ENCODE results near the gene LGALS7.
A peak's percentile ranks its signal among the peaks of the same experiment; 100 is the strongest.

Gene LGALS7

DNA sequence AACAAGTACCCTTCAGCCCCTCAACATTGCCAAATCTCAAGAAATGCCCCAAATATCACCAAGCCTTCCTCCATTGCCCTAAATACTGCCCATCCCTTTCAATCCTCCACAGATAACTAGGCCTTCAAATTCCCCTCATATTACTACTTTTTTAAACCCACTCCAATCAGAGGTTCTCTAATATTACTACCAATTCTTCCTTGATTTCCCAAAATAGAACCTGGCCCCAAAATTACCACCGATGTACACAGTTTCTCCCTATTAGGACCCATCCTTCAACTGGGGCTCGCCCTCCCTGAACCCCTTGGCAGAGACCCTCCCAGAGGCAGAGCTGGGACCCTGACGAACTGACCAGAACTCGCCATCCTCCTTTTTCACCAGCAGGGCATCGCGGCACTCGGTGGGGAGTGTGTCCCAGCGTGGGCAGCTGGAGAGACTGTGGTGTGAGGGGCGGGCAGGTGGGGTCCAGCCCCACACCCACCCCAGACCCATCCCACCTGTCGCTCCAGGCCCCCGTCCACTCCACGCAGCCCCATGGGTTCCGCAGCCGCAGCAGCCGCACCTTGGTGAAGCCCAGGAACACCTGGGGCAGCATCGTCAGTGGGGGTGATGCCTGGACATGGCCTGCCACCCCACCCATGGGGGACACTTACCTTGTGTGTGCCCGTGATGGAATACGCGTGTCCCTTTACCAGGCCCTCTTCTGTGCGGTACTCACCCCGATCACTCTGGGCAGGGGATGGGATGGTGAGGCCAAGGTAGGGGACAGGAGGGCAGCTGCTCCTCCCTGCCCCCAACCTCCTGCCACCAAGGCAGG lies 35.2 kb downstream of the LGALS7 start:
- DNase-seq, result no peak

- no peak for DNase-seq
These were observed 35.9 kb downstream of the LGALS7 start for GRCh38 chr19:38737281-38737865.

- DNase-seq, result no peak
These were observed 36.7 kb downstream of the LGALS7 start for GRCh38 chr19:38736413-38737280.

- DNase-seq, result no peak
These were observed 37.3 kb downstream of the LGALS7 start for GRCh38 chr19:38736036-38736412.

DNA sequence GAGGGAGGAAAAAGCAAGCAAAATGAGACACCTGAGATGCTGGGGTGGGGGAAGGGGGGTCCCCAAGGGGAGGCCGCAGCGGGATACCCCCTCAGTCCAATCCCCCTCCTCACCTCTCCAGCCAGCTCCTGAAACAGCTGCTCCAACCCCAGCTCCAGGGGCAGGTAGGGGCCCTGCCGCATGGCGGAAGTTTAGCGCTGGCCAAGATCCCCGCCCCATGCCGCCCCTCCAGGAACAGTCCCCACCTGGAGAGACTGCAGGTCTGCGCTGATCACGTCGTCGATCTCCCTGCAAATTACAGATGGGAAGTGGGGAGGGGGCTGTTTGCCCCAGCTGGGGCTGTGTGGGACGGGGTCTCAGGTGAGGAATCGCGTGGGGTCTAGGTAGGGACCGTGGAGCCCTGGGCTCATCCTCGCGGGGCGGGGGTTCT lies 38.0 kb downstream of the LGALS7 start:
- no peak for DNase-seq

DNA sequence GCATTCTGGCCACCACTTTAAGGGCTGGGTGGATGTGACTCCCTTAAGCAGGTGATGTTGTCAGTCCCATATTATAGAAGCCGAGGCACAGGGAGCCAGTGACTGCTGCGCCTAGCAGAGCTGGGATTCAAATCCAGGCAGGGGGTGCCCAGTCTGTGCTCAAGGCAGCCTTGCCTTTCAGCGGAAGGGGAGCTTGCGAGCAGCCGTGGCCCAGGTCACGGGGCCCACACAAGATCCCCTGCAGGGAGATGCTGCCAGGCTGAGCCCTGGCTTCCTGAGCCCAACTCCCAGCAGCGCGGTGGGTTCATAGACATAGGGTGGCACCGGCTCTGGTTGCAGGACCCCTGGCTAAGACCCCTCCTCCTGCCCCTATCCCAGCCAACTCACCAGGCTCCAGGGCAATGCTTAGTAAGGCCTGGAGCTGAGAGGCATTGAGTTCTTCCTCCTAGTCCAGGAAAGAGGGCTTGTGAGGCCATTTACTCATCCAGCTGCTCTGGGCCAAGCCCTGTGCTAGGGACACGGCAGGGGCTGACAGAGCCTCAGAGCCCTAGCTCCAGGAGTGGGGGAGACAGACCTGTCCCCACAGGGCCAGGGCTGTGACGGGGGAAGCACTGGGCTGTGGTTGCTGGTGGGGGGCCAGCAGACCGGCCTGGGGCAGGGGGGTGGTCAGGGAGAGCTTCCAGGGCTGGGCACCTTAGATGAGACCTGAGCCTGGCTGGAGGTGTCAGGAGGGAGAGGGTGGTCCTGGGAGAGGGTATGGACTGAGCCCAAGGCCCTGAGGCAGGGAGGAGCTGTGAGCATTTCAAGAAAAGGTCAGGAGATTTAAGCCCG lies 38.7 kb downstream of the LGALS7 start:
- DNase-seq, result no peak

DNA sequence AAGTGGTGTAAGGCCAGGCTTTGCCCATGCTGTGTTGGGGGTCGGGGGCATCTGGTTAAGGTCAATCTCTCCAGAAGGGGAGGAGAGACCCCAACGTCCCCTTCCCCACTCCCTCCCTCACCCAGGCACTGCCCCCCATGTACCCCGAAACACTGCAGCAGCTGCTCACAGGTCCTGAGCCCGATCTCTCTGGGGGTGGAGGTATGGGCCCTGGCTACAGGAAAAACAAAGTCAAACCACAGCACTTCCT lies 39.2 kb downstream of the LGALS7 start:
- no peak for DNase-seq

- DNase-seq, result no peak
These were observed 39.7 kb downstream of the LGALS7 start for GRCh38 chr19:38733493-38734175.

- no peak for DNase-seq
These were observed 40.1 kb downstream of the LGALS7 start for GRCh38 chr19:38733241-38733492.

- no peak for DNase-seq
These were observed 41.5 kb downstream of the LGALS7 start for GRCh38 chr19:38731654-38732301.

- no peak for DNase-seq
These were observed 42.4 kb downstream of the LGALS7 start for GRCh38 chr19:38730731-38731589.

- no peak for DNase-seq
These were observed 42.9 kb downstream of the LGALS7 start for GRCh38 chr19:38730470-38730730.

GRCh38 chr19:38729653-38730469 lies 43.5 kb downstream of the LGALS7 start:
- DNase-seq, result peak; percentile 21

DNA sequence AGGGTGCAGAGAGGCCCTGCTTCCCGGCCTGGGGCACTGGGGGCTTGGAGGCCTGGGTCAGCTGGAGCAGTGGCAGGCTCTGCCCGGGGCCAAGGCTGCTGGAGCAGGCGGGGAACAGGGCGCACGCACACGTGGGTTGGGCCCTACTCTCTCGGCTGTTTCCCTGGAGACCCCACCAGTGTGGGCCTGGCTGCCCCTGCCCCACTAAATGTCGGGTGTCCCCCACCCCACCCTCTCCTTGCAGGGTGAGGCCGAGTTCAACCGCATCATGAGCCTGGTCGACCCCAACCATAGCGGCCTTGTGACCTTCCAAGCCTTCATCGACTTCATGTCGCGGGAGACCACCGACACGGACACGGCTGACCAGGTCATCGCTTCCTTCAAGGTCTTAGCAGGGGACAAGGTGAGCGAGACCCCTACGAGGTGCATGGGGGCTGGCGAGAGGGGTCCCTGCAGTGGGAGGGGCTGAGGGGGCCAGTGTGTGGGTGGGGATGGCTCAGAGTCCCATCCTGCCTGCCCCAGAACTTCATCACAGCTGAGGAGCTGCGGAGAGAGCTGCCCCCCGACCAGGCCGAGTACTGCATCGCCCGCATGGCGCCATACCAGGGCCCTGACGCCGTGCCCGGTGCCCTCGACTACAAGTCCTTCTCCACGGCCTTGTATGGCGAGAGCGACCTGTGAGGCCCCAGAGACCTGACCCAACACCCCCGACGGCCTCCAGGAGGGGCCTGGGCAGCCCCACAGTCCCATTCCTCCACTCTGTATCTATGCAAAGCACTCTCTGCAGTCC lies 44.4 kb downstream of the LGALS7 start:
- DNase-seq, result no peak

- no peak for DNase-seq
These were observed 45.3 kb downstream of the LGALS7 start for GRCh38 chr19:38727868-38728660.

GRCh38 chr19:38727306-38727867 lies 45.9 kb downstream of the LGALS7 start:
- no peak for DNase-seq

- DNase-seq, result no peak
These were observed 46.5 kb downstream of the LGALS7 start for GRCh38 chr19:38726761-38727301.

DNA sequence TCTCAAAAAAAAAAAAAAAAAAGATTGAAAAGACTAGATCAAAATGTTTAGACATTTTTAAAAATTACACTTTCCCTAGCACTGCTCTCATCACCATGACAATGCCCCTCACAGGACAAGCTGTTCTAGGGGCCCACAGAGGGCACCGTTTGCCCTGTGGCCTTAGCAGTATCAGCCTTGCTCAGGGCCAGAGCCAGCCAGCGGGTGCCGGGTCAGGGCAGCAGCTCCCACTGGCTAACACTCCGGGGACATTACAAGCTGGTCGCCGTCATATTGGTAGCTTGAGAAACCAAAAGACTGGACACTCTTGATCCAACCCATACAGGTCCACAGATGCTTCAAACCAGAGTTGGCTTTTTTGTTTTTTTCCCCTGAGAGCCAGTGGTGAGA lies 47.0 kb downstream of the LGALS7 start:
- DNase-seq, result no peak

Data from NCI-H1694 treated with DMSO at 0.1 percent for 48 hours (cell line).